GM21529 (cell line): Measurements from ENCODE around the gene DEPDC4.
A peak's percentile ranks its signal among the peaks of the same experiment; 100 is the strongest.
"Not testable (repeated sequence)": the region's sequence is repeated elsewhere in the genome, so short reads cannot be mapped to it uniquely, and the experiment has no call there.

Experiments used
- ATAC-seq: cut with Tn5 transposase; IDR thresholded peaks from one replicate; pipeline ENCODE4 v1.9.1; 2021; ENCODE audit not compliant: unreplicated experiment

DEPDC4 gene

GRCh38 chr12:100265107-100265506, 1.8 kb downstream of the DEPDC4 start:
- not testable (repeated sequence) for ATAC-seq

- ATAC-seq, result no peak
Observed at GRCh38 chr12:100263131-100263530, 3.7 kb downstream of the DEPDC4 start.

DNA sequence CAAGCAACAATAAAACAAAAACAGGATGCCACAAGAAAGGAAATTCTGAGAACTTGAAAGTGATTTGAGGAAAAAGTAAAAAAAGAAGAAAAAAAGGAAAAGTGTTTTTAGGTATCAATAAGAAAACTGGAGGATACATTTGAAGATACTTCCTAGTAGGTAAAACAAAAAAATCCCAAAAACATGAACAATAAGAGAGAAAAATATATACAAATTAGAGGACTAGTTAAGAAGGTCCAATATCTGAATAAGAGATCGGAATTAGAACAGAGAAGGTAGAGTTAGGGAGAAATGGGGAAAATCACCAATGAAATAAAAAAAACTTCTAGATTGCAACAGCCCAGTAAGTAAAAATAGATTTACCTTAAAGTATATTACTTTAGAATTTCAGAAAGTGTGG, 8.8 kb downstream of the DEPDC4 start:
- no peak for ATAC-seq

DNA sequence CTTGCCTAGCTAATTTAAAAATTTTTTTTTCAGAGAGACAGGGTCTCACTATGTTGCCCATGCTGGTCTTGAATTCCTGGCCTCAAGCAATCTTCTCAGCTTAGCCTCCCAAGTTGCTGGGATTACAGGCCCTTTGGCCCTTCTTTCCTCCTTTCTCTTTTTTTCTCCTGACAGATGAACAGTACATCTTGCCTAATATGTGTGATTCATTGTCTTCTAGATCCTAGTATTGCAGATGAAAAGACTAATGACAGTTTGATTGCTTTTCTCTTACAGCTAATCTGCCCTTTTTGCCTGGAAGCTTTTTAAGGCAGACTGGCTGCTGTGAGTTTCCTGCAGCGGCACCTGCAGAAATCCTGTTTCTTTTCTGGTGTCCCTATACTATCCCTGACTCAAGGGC, 12.0 kb downstream of the DEPDC4 start:
- no peak for ATAC-seq

- no peak for ATAC-seq
Observed at GRCh38 chr12:100253437-100253836, 13.4 kb downstream of the DEPDC4 start.

- ATAC-seq, result no peak
Observed at GRCh38 chr12:100251917-100252316, 15.0 kb downstream of the DEPDC4 start.

GRCh38 chr12:100249941-100250340, 16.9 kb downstream of the DEPDC4 start:
- ATAC-seq, result no peak

DNA sequence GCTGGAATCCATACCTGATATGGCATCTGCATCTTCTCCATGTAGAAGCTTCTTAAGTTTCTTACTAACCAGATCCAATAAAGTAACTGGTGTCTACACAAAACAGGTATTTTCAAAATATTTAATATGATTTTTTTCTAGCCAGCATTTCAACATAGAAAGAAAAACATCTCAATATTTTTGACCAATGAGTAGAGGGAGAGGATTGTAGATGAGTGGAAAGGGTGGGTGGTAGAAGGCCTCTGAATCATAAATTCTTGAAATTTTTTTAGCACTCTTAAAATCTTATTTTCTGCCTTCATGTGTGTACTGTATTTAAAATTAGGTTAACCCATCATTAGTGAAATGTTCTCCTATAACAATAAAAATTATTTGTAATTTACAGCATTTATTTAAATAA, 18.0 kb downstream of the DEPDC4 start:
- no peak for ATAC-seq

DNA sequence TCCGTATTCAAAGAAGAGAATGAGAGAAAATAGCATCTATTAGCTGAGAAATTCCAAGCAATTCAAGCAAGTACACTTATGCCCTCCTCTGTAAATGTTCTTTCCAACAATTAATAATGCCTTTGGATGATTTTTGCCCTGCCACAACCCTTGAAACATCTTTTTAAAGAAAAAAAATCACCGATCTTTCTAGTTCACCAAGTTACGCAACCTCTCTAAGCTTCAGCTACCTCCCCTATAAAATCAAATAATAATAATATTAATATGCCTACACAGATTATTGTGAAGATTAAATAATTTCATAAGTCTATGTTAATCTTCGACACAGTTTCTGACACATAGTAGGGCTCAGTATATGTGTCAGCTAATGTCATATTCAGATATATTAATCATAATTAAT, 19.1 kb downstream of the DEPDC4 start:
- no peak for ATAC-seq

GRCh38 chr12:100243137-100243536, 23.7 kb downstream of the DEPDC4 start:
- no peak for ATAC-seq

- ATAC-seq, result no peak
Observed at GRCh38 chr12:100239589-100239988, 27.3 kb downstream of the DEPDC4 start.

- ATAC-seq, result no peak
Observed at GRCh38 chr12:100238801-100239200, 28.1 kb downstream of the DEPDC4 start.

GRCh38 chr12:100234591-100235304, 32.1 kb downstream of the DEPDC4 start:
- ATAC-seq, result peak; percentile 63

GRCh38 chr12:100234166-100234565, 32.7 kb downstream of the DEPDC4 start:
- ATAC-seq, result no peak

DNA sequence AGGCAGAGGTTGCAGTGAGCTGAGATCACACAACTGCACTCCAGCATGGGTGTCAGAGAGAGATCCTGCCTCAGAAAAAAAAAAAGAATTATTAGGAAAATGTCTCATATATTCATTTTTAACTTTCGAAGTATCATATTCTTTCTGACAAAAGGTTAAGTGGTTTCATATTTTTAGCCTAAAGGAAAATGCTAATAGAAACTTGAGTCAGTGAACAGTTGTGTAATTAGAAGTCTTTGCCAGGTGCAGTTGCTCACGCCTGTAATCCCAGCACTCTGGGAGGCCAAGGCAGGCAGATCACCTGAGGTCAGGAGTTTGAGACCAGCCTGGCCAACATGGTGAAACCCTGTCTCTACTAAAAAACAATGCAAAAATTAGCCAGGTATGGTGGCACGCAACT, 35.0 kb downstream of the DEPDC4 start:
- ATAC-seq, result not testable (repeated sequence)

DNA sequence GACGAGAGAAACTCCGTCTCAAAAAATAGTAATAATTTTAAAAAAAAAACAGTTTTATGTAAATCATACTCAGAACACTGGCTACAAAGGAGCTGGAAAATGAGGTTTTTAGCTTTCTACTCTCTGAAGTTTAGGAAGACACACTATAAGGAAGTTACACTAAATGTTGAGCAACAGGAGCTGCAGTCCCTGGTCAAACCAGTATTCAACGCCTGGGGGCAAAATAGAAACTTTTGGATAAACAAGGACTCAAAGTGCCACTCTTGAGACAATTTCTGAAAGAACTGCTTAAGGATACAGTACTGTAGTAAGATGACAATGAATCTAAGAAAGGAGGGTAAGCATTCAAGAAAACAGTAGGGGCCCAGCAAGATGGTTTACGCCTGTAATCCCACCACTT, 37.0 kb downstream of the DEPDC4 start:
- no peak for ATAC-seq

- ATAC-seq, result no peak
Observed at GRCh38 chr12:100229036-100229635, 37.7 kb downstream of the DEPDC4 start.

DNA sequence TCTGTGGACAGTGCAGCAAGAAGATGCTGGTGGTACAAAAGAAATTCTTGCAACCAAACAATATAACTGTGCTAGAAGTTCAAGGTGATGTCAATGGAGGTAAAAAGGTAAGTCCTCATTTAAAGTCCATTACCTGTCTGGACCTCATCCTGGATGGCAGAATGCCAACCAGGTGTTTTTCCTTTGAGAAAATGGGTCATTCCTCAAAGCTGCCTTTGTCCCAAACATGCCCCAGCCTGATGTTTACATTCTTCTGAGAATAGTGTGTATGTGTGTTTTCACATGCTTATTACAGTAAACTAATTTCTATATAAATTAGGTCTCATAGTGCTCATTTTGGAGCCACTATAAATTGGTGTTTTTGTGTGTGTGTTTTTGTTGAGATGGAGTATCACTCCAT, 41.4 kb downstream of the DEPDC4 start:
- no peak for ATAC-seq

DNA sequence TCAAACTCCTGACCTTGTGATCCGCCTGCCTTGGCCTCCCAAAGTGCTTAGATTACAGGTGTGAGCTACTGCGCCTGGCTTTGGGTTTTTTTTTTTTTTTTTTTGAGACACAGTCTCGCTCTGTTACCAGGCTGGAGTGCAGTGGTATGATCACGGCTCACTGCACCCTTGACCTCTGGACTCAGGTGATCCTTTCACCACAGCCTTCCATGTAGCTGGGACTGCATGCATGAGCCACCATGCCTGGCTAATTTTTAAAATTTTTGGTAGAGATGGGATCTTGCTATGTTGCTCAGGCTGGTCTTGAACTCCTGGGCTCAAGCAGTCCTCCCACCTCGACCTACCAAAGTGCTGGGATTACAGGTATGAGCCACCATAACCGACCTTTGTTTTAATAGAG, 44.7 kb downstream of the DEPDC4 start:
- ATAC-seq, result not testable (repeated sequence)

GRCh38 chr12:100221523-100221922, 45.4 kb downstream of the DEPDC4 start:
- no peak for ATAC-seq

DNA sequence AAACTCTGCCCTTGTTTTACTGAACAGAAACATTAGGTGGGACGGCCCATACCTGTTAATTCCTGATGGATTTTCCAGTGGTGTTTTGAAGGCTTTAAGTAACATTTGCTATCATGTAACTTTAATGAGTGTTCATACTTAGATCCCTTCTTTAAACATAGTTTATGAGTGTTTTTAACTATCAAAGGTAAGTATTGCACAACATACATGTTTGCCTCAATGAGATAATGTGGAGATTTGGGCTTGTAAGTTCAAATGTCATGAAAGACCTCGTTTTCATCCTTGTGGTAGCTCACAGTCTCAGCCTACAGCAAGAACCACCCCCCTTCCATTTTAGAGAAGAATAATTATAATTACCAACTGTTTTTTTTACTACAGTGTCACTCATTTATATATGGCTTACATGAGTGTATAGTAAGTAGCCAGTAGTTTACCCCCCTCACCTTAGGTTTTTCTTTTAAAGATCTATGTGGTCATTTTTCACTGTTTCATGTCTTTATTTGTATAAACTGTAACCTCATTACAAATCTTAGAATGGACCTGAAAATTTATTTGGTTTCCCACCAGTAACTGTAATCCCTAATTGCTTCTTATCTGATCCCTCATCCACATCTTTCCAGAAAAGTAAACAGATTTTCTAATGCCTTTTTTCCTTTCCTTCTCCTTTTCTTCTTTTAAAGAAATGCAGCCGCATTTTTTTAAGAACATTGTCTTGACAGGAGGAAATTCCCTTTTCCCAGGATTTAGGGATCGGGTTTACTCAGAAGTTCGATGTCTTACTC, 47.4 kb downstream of the DEPDC4 start:
- no peak for ATAC-seq

GRCh38 chr12:100216337-100216736, 50.5 kb downstream of the DEPDC4 start:
- no peak for ATAC-seq
